PC-9 (cell line): ENCODE results near the gene CARD6. TPM values are rescaled to one million over a fixed set of nuclear protein-coding genes. Genes with fewer than 3 reads are reported as not detected.

Source experiments
- BruUV-seq: library from RNA; stranded (reverse); fragments of 400-500 nt; replicated peaks from 2 replicates; lab custom pipeline; 2021; lab: Mats Ljungman, UMichigan
- CTCF ChIA-PET: fragments of 300-600 bp; sonication (Branson Sonifier 250); formaldehyde crosslinking; loops from one replicate; lab custom pipeline; 2022; ENCODE audit warnings: antibody characterized with exemption; lab: Charles Lee
- POLR2A ChIA-PET: fragments of 300-600 bp; sonication (Branson Sonifier 250); formaldehyde crosslinking; loops from one replicate; lab custom pipeline; 2022; ENCODE audit warnings: antibody characterized with exemption; ENCODE audit not compliant: unreplicated experiment; lab: Charles Lee
- DNase-seq, 2 experiments: peaks; one replicate each; pipeline versions ENCODE4 v3.0.0 to v3.0.0-alpha.2; 2015 to 2022; ENCODE audit warnings: mixed read lengths in 1 of 2
- H2AFZ ChIP-seq: fragments of 200-600 bp; sonication (generic); 2 replicates; pipeline ENCODE4 v1.8.1; 2017; ENCODE audit warnings: antibody characterized with exemption
- H3F3A ChIP-seq: fragments of 200-600 bp; sonication (generic); 2 replicates; pipeline ENCODE4 v1.8.1; 2017; ENCODE audit warnings: antibody characterized with exemption, mild to moderate bottlenecking, low read depth; ENCODE audit not compliant: insufficient read depth
- H3K27ac ChIP-seq: fragments of 200-600 bp; sonication (generic); 2 replicates; pipeline ENCODE4 v1.6.1; 2016; ENCODE audit warnings: mixed run types
- H3K27me3 ChIP-seq: fragments of 200-600 bp; sonication (generic); 2 replicates; pipeline ENCODE4 v1.6.1; 2016; ENCODE audit warnings: low read depth, mixed run types; ENCODE audit not compliant: insufficient read depth
- H3K36me3 ChIP-seq: fragments of 200-600 bp; sonication (generic); 2 replicates; pipeline ENCODE4 v1.6.1; 2016; ENCODE audit warnings: low read depth, mixed run types
- H3K4me1 ChIP-seq: fragments of 200-600 bp; sonication (generic); replicated peaks from 2 replicates; pipeline ENCODE4 v1.6.1; 2016; ENCODE audit warnings: mixed run types; ENCODE audit not compliant: insufficient read depth
- H3K4me2 ChIP-seq: fragments of 200-600 bp; sonication (generic); 2 replicates; pipeline ENCODE4 v1.6.1; 2017; ENCODE audit warnings: mixed run types
- H3K4me3 ChIP-seq: fragments of 200-600 bp; sonication (generic); 2 replicates; pipeline ENCODE4 v1.6.1; 2016; ENCODE audit warnings: mixed run types
- H3K79me2 ChIP-seq: fragments of 200-600 bp; sonication (generic); 2 replicates; pipeline ENCODE4 v1.6.1; 2017; ENCODE audit warnings: low read depth, mixed run types
- H3K9me2 ChIP-seq: fragments of 200-600 bp; sonication (generic); 2 replicates; pipeline ENCODE4 v1.8.1; 2017; ENCODE audit warnings: mild to moderate bottlenecking; ENCODE audit not compliant: insufficient read depth
- H3K9me3 ChIP-seq: fragments of 200-600 bp; sonication (generic); 2 replicates; pipeline ENCODE4 v1.8.1; 2016; ENCODE audit warnings: low read depth; ENCODE audit not compliant: insufficient read depth
- H4K20me1 ChIP-seq: fragments of 200-600 bp; sonication (generic); 2 replicates; pipeline ENCODE4 v1.8.1; 2017; ENCODE audit not compliant: insufficient read depth
- EZH2 ChIP-seq: fragments of 200-600 bp; sonication (generic); IDR thresholded peaks from 2 replicates; pipeline ENCODE4 v1.8.0; 2017; ENCODE audit warnings: antibody characterized with exemption, low read depth
- intact Hi-C: fragments of 100-400 bp; cut with micrococcal nuclease; formaldehyde crosslinking; loops from one replicate; pipeline ENCODE4 v1.10.0; 2022; ENCODE audit not compliant: unreplicated experiment
- total RNA-seq: library from RNA; stranded (reverse); gene quantifications from 2 replicates; pipeline ENCODE4 v1.2.3, GENCODE V29; 2021
- TF ChIP-seq, protein P1 (sequence below): fragments of 200-600 bp; sonication (generic); conservative IDR thresholded peaks from 2 replicates; pipeline ENCODE4 v1.6.1; 2017; ENCODE audit warnings: mixed run types, antibody characterized with exemption, mild to moderate bottlenecking, moderate library complexity

CARD6 gene
- total RNA-seq, 1 experiment from 2014 or later, result 16.1 TPM

DNA sequence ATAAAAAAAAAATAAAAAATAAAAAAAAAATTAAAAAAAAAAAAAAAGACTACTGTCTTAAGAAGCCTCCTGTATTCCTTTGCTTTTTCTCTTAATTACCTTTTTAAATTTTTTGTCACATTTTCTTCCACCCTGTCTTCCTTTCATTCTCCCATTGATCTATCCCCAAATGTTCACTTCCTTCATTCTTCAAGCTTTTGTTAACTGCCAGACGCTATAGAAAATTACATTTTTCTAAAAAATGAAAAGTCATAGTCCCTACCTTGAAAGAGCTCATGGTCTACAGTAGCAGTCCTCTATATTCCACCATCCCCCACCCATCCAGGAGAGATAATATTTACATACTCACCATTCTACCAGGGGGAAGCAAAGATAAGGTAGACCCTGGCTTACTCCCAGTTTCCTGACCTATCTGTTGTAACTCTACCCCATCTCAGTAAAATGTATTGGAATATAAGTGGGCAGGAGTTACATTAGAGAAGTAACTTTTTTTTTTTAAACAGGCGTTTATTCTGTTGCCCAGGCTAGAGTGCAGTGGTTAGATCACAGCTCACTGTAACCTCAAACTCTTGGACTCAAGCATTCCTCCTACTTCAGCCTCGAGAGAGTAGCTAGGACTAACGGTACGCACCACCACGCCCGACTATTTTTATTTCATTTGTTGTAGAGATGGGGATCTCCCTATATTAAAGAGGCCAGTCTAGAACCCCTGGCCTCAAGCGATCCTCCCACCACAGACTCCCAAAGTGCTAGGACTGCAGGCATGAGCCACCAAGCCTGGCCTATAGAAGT lies 39.2 kb upstream of the CARD6 start:
- H3F3A ChIP-seq, result peaks cover 21% of the 10 kb centered on the region
- ChIA-PET CTCF (interaction anchor here (0.7 kb wide), 1 partner anchor 34 kb away, joined by 5 read pairs; no protein-coding TSS in a partner anchor), POLR2A (interaction anchor here (0.6 kb wide), 1 partner anchor 20 kb away, joined by 3 read pairs; no protein-coding TSS in a partner anchor)
- H3K9me2 ChIP-seq, result no peaks in the 10 kb centered on the region; the same call in 1 of the 2 replicates
- H4K20me1 ChIP-seq, result peaks cover 4% of the 10 kb centered on the region; the same call in 1 of the 2 replicates
- H3K79me2 ChIP-seq, result peaks cover 19% of the 10 kb centered on the region
- intact Hi-C loops, result no loop called here
- no peak for DNase-seq
- no peak overlapping the region for H3K27ac ChIP-seq
- no peak overlapping the region for H3K4me2 ChIP-seq
- H3K4me1 ChIP-seq, result peaks cover 13% of the 10 kb centered on the region
- no peak for TF ChIP-seq EZH2
- TF ChIP-seq, protein P1, sequence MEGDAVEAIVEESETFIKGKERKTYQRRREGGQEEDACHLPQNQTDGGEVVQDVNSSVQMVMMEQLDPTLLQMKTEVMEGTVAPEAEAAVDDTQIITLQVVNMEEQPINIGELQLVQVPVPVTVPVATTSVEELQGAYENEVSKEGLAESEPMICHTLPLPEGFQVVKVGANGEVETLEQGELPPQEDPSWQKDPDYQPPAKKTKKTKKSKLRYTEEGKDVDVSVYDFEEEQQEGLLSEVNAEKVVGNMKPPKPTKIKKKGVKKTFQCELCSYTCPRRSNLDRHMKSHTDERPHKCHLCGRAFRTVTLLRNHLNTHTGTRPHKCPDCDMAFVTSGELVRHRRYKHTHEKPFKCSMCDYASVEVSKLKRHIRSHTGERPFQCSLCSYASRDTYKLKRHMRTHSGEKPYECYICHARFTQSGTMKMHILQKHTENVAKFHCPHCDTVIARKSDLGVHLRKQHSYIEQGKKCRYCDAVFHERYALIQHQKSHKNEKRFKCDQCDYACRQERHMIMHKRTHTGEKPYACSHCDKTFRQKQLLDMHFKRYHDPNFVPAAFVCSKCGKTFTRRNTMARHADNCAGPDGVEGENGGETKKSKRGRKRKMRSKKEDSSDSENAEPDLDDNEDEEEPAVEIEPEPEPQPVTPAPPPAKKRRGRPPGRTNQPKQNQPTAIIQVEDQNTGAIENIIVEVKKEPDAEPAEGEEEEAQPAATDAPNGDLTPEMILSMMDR, result no peak
- no peak overlapping the region for H3K4me3 ChIP-seq
- BruUV-seq, result no TSS peak
- H2AFZ ChIP-seq, result no peak overlapping the region
- H3K27me3 ChIP-seq, result no peaks in the 10 kb centered on the region
- H3K36me3 ChIP-seq, result no peaks in the 10 kb centered on the region
- no peaks in the 10 kb centered on the region for H3K9me3 ChIP-seq

DNA sequence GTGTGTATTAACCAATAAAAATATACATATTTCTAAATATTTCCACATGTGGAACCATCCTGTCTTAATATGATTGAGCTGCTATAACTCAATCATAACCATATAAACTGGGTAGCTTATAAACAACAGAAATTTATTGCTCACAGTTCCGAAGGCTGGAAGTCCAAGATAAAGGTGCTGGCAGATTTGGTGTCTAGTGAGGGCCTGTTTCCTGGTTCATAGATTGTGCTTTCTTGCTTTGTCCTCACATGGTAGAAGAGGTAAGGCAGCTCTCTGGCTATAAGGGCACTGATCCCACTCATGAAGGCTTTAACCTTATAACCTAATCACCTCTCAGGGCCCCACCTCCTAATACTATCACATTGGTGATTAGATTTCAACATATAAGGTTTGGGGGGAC lies 29.0 kb upstream of the CARD6 start:
- ChIA-PET POLR2A (no interaction called here), CTCF (no interaction called here)

DNA sequence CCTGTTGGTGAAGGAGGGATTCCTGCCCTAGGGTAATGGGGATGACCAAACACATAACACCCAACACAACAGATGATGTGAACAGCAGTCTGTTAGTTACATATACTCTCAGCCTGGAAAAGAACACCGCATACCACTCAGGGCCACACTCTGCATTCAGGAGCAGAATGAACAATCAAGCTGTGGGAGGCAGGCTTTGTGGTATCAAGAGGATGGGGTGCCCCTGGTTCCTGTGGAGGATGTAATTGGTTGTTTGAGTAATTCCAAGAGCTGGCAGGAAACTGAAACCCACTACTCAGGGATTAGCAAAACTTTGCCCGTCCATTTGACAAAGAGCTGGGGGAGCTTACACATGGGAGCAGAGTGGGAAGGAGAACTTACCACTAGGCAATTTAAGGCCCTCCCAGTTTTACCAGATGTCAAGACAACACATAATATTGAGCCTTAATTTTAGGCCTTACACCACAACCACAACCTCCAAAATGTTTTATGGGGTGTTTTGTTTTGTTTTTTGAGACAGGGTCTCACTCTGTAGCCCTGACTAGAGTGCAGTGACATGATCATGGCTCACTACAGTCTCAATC lies 27.4 kb upstream of the CARD6 start:
- TF ChIP-seq, protein P1, result no peak
- no peak for TF ChIP-seq EZH2
- H4K20me1 ChIP-seq, result no peaks in the 10 kb centered on the region
- no peak overlapping the region for H3K27ac ChIP-seq
- no peaks in the 10 kb centered on the region for H3K27me3 ChIP-seq
- no peaks in the 10 kb centered on the region for H3K9me3 ChIP-seq
- no TSS peak for BruUV-seq
- intact Hi-C loops, result no loop called here
- no peaks in the 10 kb centered on the region for H3K79me2 ChIP-seq
- POLR2A ChIA-PET, result interaction anchor here (0.6 kb wide), 1 partner anchor 1018 kb away, joined by 3 read pairs; no protein-coding TSS in a partner anchor
- H3K4me3 ChIP-seq, result no peak overlapping the region
- H3K9me2 ChIP-seq, result 0 out of 2 replicates have a peak, but pooled peaks cover 7% of the 10 kb centered on the region
- H3F3A ChIP-seq, result no peaks in the 10 kb centered on the region
- no peak overlapping the region for H2AFZ ChIP-seq
- CTCF ChIA-PET, result no interaction called here
- H3K4me1 ChIP-seq, result no peaks in the 10 kb centered on the region
- no peaks in the 10 kb centered on the region for H3K36me3 ChIP-seq
- no peak for DNase-seq
- H3K4me2 ChIP-seq, result no peak overlapping the region

More for the DNA sequence above, 29.0 kb upstream of the CARD6 start:
- BruUV-seq, result no TSS peak
- no peak for DNase-seq
- no peak overlapping the region for H3K27ac ChIP-seq
- H3K4me2 ChIP-seq, result no peak overlapping the region
- no peaks in the 10 kb centered on the region for H4K20me1 ChIP-seq
- H3K9me3 ChIP-seq, result no peaks in the 10 kb centered on the region
- 0 out of 2 replicates have a peak, but pooled peaks cover 7% of the 10 kb centered on the region for H3K9me2 ChIP-seq
- no peaks in the 10 kb centered on the region for H3K79me2 ChIP-seq
- H3K4me3 ChIP-seq, result no peak overlapping the region
- intact Hi-C loops, result no loop called here
- H2AFZ ChIP-seq, result no peak overlapping the region
- no peaks in the 10 kb centered on the region for H3K36me3 ChIP-seq
- no peaks in the 10 kb centered on the region for H3F3A ChIP-seq
- no peak for TF ChIP-seq EZH2
- TF ChIP-seq, protein P1, result no peak
- H3K4me1 ChIP-seq, result 0 out of 2 replicates have a peak, but pooled peaks cover 8% of the 10 kb centered on the region
- H3K27me3 ChIP-seq, result no peaks in the 10 kb centered on the region
